ENCODE data around the gene RTN4R. TPM values are rescaled to one million over a fixed set of nuclear protein-coding genes. Genes with fewer than 3 reads are reported as not detected.
A peak's percentile ranks its signal among the peaks of the same experiment; 100 is the strongest.

RTN4R gene
- total RNA-seq, 2 donors from 2014 or later, result 12.8 to 17.7 TPM

GRCh38 chr22:20237480-20238440 is 30.4 kb downstream of the RTN4R start:
- TF ChIP-seq, protein P1, sequence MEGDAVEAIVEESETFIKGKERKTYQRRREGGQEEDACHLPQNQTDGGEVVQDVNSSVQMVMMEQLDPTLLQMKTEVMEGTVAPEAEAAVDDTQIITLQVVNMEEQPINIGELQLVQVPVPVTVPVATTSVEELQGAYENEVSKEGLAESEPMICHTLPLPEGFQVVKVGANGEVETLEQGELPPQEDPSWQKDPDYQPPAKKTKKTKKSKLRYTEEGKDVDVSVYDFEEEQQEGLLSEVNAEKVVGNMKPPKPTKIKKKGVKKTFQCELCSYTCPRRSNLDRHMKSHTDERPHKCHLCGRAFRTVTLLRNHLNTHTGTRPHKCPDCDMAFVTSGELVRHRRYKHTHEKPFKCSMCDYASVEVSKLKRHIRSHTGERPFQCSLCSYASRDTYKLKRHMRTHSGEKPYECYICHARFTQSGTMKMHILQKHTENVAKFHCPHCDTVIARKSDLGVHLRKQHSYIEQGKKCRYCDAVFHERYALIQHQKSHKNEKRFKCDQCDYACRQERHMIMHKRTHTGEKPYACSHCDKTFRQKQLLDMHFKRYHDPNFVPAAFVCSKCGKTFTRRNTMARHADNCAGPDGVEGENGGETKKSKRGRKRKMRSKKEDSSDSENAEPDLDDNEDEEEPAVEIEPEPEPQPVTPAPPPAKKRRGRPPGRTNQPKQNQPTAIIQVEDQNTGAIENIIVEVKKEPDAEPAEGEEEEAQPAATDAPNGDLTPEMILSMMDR (conservative IDR thresholded peaks at IDR 0.05), result no peak
- Histone ChIP-seq H3K36me3 (ENCODE audit: control insufficient read depth, insufficient read depth, low read length) (peaks cover 4% of the 10 kb centered on the region), H3K27ac (ENCODE audit: low read depth, low read length) (no peak overlapping the region), H3K9ac (ENCODE audit: extremely low read depth, low read length, poor library complexity, severe bottlenecking) (no peak overlapping the region), H3K4me1 (ENCODE audit: control insufficient read depth, insufficient read depth, low read length) (no peaks in the 10 kb centered on the region), H3K27me3 (ENCODE audit: control insufficient read depth, insufficient read depth, low read length, poor library complexity, severe bottlenecking) (no peaks in the 10 kb centered on the region), H3K9me3 (ENCODE audit: control insufficient read depth, low read length) (no peaks in the 10 kb centered on the region), H3K4me3 (ENCODE audit: low read length) (no peak overlapping the region)
- no peak overlapping the region for H3K27ac Mint-ChIP-seq
- no peak overlapping the region for H3K4me3 Mint-ChIP-seq
- no peaks in the 10 kb centered on the region for H3K9me3 Mint-ChIP-seq
- H3K27me3 Mint-ChIP-seq (ENCODE audit: insufficient read depth), result no peaks in the 10 kb centered on the region
- peaks cover 4% of the 10 kb centered on the region for H3K4me1 Mint-ChIP-seq
- 92 to 98% methylated on average over 14 to 28 of the region's 28 CpGs for WGBS, 2 experiments (ENCODE audit: insufficient coverage in 1 of 2, insufficient read length in 1 of 2)
- no peak for DNase-seq
- H3K36me3 Mint-ChIP-seq (ENCODE audit: low read depth), result peaks cover 3% of the 10 kb centered on the region

DNA sequence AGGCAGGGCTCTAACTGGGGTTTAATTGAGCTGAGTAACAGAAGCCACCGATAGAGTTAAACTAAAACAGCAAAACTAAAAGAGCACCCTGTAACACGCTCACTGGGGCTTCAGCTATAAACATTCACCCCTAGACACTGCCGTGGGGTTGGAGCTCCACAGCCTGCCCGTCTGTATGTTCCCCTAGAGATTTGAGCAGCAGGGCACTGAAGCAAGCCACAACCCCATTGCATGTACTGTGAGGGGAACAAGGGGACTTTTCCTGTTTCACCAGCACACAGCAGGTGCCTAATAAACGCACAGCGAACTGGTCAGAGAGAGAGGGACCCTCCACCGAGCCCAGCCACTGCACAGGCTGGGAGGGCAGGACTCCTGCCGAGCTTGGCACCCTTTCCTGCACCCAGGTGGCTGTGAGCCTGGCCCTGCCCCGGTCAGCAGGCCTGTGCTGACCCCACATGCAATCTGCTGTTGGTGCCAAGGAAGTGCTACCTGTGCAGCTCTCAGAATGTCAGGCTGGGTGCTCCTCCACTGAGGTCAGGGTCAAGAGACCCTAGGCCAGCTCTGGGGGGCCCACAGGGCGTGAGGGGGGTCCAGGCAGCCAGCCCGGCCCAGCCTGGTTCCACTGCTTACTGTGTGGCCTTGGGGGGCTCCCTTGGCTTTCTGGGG is 31.9 kb downstream of the RTN4R start:
- Histone ChIP-seq H3K36me3 (ENCODE audit: control insufficient read depth, insufficient read depth, low read length) (no peaks in the 10 kb centered on the region), H3K27ac (ENCODE audit: low read depth, low read length) (no peak overlapping the region), H3K9ac (ENCODE audit: extremely low read depth, low read length, poor library complexity, severe bottlenecking) (no peak overlapping the region), H3K4me1 (ENCODE audit: control insufficient read depth, insufficient read depth, low read length) (peaks cover 3% of the 10 kb centered on the region), H3K27me3 (ENCODE audit: control insufficient read depth, insufficient read depth, low read length, poor library complexity, severe bottlenecking) (no peaks in the 10 kb centered on the region), H3K9me3 (ENCODE audit: control insufficient read depth, low read length) (no peaks in the 10 kb centered on the region), H3K4me3 (ENCODE audit: low read length) (no peak overlapping the region)
- Mint-ChIP-seq H3K27me3 (ENCODE audit: insufficient read depth) (no peaks in the 10 kb centered on the region), H3K9me3 (no peaks in the 10 kb centered on the region), H3K36me3 (ENCODE audit: low read depth) (no peaks in the 10 kb centered on the region), H3K4me1 (peaks cover 1% of the 10 kb centered on the region), H3K4me3 (no peak overlapping the region), H3K27ac (no peak overlapping the region)
- WGBS, 2 experiments (ENCODE audit: insufficient coverage in 1 of 2, insufficient read length in 1 of 2), result 89 to 93% methylated on average over 9 to 11 of the region's 11 CpGs
- TF ChIP-seq, protein P1 (conservative IDR thresholded peaks at IDR 0.05), result no peak
- DNase-seq, result no peak

DNA sequence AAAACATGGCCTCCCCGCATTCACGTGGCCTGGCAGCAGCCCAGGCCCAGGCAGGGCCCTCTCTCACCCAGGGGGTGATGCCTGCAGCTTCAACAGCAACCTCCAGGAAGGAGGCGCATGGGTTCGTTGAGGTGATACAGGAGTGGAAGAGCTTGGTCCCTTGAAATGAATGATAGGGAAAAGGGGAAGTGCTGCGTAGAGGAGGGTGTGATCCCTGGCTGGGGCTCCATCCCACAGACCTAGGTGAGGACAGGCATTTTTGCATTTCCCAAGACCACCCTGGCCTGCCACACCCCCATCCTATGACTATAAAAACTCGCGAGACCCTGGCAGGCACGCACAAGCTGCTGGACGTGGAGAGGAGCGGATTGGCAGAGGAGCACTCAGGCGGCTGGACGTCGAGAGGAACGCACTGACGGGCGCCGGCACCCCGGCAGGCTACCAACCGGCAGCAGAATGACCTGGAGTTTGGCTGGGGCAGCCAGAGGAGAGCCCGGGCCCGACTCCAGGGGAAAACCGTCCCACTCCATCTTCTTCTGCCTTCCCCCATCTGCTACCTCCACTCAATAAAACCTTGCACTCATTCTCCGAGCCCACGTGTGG is 32.6 kb downstream of the RTN4R start:
- Histone ChIP-seq H3K4me1 (ENCODE audit: control insufficient read depth, insufficient read depth, low read length) (peaks cover 3% of the 10 kb centered on the region), H3K27me3 (ENCODE audit: control insufficient read depth, insufficient read depth, low read length, poor library complexity, severe bottlenecking) (no peaks in the 10 kb centered on the region), H3K36me3 (ENCODE audit: control insufficient read depth, insufficient read depth, low read length) (no peaks in the 10 kb centered on the region), H3K4me3 (ENCODE audit: low read length) (no peak overlapping the region), H3K9me3 (ENCODE audit: control insufficient read depth, low read length) (no peaks in the 10 kb centered on the region), H3K27ac (ENCODE audit: low read depth, low read length) (peak overlapping the region; percentile 44), H3K9ac (ENCODE audit: extremely low read depth, low read length, poor library complexity, severe bottlenecking) (no peak overlapping the region)
- DNase-seq, result no peak
- Mint-ChIP-seq H3K36me3 (ENCODE audit: low read depth) (no peaks in the 10 kb centered on the region), H3K4me3 (no peak overlapping the region), H3K4me1 (no peaks in the 10 kb centered on the region), H3K27ac (no peak overlapping the region), H3K27me3 (ENCODE audit: insufficient read depth) (no peaks in the 10 kb centered on the region), H3K9me3 (no peaks in the 10 kb centered on the region)
- TF ChIP-seq, protein P1 (conservative IDR thresholded peaks at IDR 0.05), result no peak
- 88 to 89% methylated on average over 11 to 24 of the region's 24 CpGs for WGBS, 2 experiments (ENCODE audit: insufficient coverage in 1 of 2, insufficient read length in 1 of 2)
